HG03354 (cell line): ENCODE data around the gene JUN.
A peak's percentile ranks its signal among the peaks of the same experiment; 100 is the strongest.
"Not testable (repeated sequence)": the region's sequence is repeated elsewhere in the genome, so short reads cannot be mapped to it uniquely, and the experiment has no call there.

Experiments
- ATAC-seq: cut with Tn5 transposase; IDR thresholded peaks from one replicate; pipeline ENCODE4 v1.9.1; 2021; ENCODE audit warnings: mild to moderate bottlenecking; ENCODE audit not compliant: unreplicated experiment, poor library complexity, severe bottlenecking

The JUN gene

GRCh38 chr1:58811303-58811702 is 27.5 kb upstream of the JUN start:
- no peak for ATAC-seq

- ATAC-seq = no peak
Observed at GRCh38 chr1:58809325-58810010, 25.6 kb upstream of the JUN start.

- ATAC-seq = no peak
Observed at GRCh38 chr1:58808077-58808476, 24.2 kb upstream of the JUN start.

DNA sequence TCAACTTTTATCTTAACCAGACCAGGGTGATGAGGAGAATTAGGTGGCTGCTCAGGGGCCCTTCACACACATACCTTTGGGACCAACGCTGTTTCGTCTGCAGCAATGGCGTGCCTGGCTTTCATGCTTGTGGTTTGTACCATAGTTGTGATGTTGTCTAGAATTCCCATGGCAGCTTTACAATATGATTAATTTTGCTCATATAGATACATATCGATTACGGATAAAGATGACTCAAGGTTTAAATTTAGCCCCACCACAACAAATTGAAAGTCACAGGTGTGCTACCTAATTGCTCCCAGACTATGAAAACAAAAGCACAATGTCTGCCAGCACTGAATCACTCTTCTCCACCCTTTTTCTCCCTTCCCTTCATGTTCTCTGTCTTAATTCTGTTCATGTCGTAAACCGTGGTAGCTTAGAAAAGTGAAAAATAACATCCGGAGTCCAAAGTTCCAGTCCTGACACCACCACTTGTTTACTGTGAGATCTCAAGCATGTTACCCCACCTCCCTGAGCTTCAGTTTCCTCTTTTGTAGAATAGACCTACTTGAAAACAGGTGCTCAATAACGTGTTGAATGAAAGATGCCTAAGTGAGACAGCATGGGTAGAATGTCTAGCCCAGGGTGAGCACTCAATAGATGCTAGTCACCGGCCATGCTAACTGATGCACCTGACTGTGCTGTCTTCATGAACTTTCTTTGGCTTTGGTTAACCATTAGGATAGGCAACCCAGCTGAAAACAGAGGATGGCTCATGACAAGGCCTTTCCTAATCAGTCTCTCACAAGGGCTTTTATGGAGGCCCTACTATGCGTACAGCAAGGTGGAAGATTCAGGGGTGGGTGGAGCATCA is 22.1 kb upstream of the JUN start:
- ATAC-seq = peak; percentile 71

DNA sequence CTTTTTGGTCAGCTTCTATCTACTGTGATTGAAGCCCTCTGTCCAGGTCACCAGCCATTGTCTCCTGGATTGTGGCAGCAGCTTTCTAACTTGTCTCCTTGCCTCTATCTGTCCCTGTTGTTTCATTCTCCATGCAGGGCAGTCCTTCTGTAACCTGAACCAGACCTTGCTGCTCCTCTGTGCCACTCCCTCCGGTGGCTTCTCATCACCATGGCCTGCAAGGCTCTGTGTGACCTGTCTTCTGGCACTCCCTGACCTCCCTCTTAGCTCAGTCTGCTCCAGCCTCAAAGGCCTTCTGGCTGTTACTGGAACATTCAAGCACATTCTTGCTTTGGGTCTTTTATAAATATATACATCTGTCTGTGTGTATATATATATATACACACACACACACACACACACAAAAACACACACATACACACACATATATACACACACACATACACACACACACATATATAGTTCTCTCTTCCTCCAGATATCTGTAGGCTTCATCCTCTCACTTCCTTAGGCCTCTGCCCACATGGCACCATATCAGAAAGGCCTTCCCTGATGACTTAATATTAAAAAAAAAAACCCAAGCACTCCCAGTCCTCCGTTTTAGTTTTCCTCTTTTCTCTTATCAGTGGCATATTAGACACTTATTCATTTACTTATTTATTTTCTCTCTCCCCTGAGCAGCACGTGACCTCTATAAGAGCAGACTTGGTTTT is 21.2 kb upstream of the JUN start:
- peak; percentile 3 for ATAC-seq

DNA sequence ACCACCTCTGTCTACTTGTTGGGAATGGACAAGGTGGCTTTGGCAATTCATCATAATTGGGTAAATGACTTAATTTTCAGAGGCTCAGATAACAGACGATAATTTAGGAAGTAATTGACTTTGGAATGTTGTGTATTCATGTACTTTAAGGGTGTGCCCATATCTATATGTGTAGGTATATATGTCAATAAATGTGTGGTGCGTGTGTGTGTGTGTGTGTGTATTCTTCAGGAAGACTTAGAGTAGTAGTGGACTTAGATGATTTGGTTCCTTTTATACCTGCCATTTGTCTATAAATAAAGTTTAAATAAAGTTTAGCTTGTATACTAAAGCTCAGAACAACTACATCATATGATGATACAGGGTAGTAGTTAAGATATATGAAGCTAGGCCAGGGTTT is 20.0 kb upstream of the JUN start:
- ATAC-seq = no peak

GRCh38 chr1:58802640-58803399 is 19.0 kb upstream of the JUN start:
- ATAC-seq = no peak

- ATAC-seq = not testable (repeated sequence)
Observed at GRCh38 chr1:58801286-58801685, 17.4 kb upstream of the JUN start.

GRCh38 chr1:58799650-58800049 is 15.8 kb upstream of the JUN start:
- no peak for ATAC-seq

GRCh38 chr1:58798910-58799442 is 15.1 kb upstream of the JUN start:
- ATAC-seq = no peak

DNA sequence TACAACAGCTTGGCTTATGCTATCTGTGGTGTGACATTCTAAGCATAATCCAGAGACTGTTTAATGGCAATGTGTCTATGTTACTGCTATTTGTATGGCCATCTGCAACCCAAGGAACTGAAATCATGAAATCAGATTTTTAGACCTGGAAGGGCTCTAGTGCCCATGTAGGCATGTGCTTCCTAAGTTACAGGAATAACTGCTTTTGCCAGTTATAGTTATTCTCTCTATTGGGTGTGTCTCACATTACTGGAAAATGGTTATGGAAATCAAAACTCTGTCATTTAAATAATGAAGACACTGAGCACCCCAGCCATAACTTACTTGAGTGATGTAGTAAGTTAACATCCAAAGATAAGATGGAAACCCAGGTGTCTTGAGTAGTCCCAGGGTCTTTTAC is 12.6 kb upstream of the JUN start:
- ATAC-seq = no peak

DNA sequence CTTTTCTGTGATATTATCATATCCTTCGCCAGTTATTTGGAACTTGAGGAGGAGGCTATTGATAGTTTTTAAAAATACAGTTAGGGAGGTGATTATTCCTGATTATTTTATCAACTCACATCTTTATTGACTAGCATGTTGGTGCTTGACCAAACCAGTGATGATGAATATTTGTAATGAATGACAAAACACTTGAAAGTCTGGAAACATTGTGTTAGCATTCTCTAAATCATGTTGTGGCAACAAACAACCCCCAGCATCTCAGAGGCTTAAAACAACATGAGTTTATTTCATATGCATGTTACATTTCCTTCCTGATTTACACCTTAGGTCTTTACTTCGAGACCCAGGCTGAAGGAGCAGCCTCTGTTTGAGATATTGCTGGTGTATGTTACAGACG is 10.7 kb upstream of the JUN start:
- no peak for ATAC-seq

- no peak for ATAC-seq
Observed at GRCh38 chr1:58792846-58793245, 9.0 kb upstream of the JUN start.

GRCh38 chr1:58791106-58791505 is 7.3 kb upstream of the JUN start:
- no peak for ATAC-seq

GRCh38 chr1:58789996-58790660 is 6.3 kb upstream of the JUN start:
- no peak for ATAC-seq

DNA sequence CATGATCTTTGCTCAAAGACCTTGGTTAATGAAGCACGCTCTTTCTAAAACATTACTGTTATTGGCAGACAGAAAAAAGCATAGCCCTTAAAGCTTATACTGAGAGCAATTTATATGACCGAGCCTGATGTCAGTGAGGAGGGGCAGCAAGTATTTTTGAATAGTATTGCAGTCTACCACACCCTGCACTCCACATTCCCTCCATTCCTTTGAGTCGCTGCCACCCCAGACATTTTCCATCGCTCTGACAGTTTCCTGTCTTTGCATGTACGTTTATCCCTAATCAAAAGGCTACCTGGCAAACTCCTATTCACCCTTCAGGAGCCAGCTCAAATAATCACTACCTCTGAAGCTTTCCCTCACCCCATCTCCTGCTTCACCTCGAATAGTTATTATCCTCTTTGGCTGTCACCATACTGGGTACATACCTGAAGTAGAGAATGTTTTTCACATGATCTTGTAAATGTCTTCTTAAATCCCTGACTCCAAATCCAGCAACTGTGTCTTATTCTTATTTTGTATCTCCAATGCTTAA is 5.5 kb upstream of the JUN start:
- no peak for ATAC-seq

- no peak for ATAC-seq
Observed at GRCh38 chr1:58788259-58788658, 4.4 kb upstream of the JUN start.

DNA sequence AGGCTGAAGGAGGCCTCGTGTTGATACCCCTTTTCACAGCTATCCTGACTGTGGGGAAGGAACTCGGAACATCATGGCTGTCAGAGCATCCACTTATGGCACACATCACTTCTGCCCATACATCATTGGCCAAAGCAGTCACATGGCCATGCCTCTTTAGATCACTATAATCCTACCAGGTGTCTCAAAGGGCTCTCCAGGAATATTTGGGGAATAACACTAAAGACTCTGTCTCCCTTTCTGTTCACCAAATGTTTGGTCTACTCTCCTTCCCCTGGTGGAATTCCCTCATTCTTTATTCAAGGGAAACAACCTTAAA is 3.0 kb upstream of the JUN start:
- ATAC-seq = no peak
